HG03280 (cell line): ENCODE measurements around the gene HSF4.

Experiments used
- ATAC-seq: cut with Tn5 transposase; IDR thresholded peaks from one replicate; pipeline ENCODE4 v1.9.1; 2021; ENCODE audit warnings: mild to moderate bottlenecking, moderate library complexity; ENCODE audit not compliant: unreplicated experiment

Gene HSF4

GRCh38 chr16:67198238-67198734 is 33.7 kb downstream of the HSF4 start:
- ATAC-seq: no peak

GRCh38 chr16:67199011-67199807 is 34.7 kb downstream of the HSF4 start, which contains the start of gene ELMO3:
Gene ELMO3, plus strand, starts transcription at chr16:67199131. Its CDS starts 196 bp downstream, at chr16:67199327.
- ATAC-seq: no peak

GRCh38 chr16:67199808-67200198 is 35.3 kb downstream of the HSF4 start:
- no peak for ATAC-seq

GRCh38 chr16:67200491-67200890 is 35.9 kb downstream of the HSF4 start:
- no peak for ATAC-seq

GRCh38 chr16:67201411-67202345 is 37.1 kb downstream of the HSF4 start:
- no peak for ATAC-seq

- ATAC-seq: no peak
Observed at GRCh38 chr16:67202426-67202825, 37.9 kb downstream of the HSF4 start.

- no peak for ATAC-seq
Observed at GRCh38 chr16:67202956-67203493, 38.5 kb downstream of the HSF4 start.

GRCh38 chr16:67204076-67204475 is 39.5 kb downstream of the HSF4 start:
- ATAC-seq: no peak

GRCh38 chr16:67206129-67206837 is 41.7 kb downstream of the HSF4 start:
- no peak for ATAC-seq

- ATAC-seq: no peak
Observed at GRCh38 chr16:67206838-67207248, 42.3 kb downstream of the HSF4 start.

- no peak for ATAC-seq
Observed at GRCh38 chr16:67207249-67208091, 42.9 kb downstream of the HSF4 start.

- ATAC-seq: no peak
Observed at GRCh38 chr16:67208154-67208896, 43.8 kb downstream of the HSF4 start.

GRCh38 chr16:67209565-67209964 is 45.0 kb downstream of the HSF4 start:
- no peak for ATAC-seq

GRCh38 chr16:67210069-67210937 is 45.8 kb downstream of the HSF4 start:
- ATAC-seq: no peak

GRCh38 chr16:67211674-67212073 is 47.1 kb downstream of the HSF4 start:
- ATAC-seq: no peak

GRCh38 chr16:67212766-67213165 is 48.2 kb downstream of the HSF4 start:
- ATAC-seq: no peak

- no peak for ATAC-seq
Observed at GRCh38 chr16:67213197-67214019, 48.9 kb downstream of the HSF4 start.
